ENCODE measurements around the gene SMYD1. TPM values are rescaled to one million over a fixed set of nuclear protein-coding genes. Genes with fewer than 3 reads are reported as not detected.

The SMYD1 gene
- total RNA-seq, 2 experiments from 2014 or later = not detected

DNA sequence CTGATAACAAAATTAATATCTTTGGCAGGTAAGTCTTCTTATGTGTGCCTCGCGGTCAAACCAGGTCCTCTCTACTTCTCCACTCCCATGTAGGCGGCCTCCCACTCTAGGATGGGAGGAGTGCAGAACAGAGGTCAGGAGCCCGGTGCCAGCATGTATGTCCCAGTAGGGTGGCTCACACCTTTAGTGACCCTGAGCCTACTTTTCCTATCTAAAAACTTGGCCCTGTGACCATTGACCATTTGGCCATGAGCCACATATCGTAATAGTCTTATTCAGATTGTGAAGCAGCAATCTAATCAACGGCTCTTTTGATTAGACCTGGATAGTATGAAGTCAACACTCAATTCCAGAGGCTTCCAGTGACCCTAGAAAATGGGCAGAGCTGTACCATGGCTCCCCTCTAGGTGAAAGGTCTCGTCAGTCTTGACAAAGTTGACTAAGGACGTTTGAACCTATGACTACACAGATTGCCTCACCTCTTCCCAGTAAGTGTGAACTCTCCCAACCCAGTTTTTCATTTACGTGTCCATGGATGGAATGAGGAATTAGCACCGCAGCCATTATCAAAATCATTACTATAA is 77.4 kb downstream of the SMYD1 start:
- H3K36me3 Mint-ChIP-seq (ENCODE audit: low read depth) = no peaks in the 10 kb centered on the region
- DNase-seq (no peak), ATAC-seq (ENCODE audit: poor library complexity) (no peak)
- Histone ChIP-seq H3K36me3 (ENCODE audit: insufficient read depth, low read length) (no peaks in the 10 kb centered on the region), H3K4me3 (ENCODE audit: low read length) (no peak overlapping the region), H3K27me3 (ENCODE audit: control insufficient read depth in 1 of 2, insufficient read depth in 2 of 2, low read length in 2 of 2) (peaks cover 5 to 14% of the 10 kb centered on the region in 2 experiments), H3K27ac (ENCODE audit: low read depth in 1 of 2, low read length in 2 of 2) (no peak overlapping the region), H3K4me1 (ENCODE audit: insufficient read depth, low read length) (no peaks in the 10 kb centered on the region), H3K9me3 (ENCODE audit: control insufficient read depth in 1 of 2, insufficient read depth in 1 of 2, low read length in 2 of 2) (peaks cover 12 to 26% of the 10 kb centered on the region in 2 experiments)
- H3K9me3 Mint-ChIP-seq = peaks cover 12% of the 10 kb centered on the region
- ChIA-PET CTCF (no interaction called here), POLR2A (no interaction called here)
- peaks cover 40% of the 10 kb centered on the region for H3K27me3 Mint-ChIP-seq
- TF ChIP-seq, protein P1, sequence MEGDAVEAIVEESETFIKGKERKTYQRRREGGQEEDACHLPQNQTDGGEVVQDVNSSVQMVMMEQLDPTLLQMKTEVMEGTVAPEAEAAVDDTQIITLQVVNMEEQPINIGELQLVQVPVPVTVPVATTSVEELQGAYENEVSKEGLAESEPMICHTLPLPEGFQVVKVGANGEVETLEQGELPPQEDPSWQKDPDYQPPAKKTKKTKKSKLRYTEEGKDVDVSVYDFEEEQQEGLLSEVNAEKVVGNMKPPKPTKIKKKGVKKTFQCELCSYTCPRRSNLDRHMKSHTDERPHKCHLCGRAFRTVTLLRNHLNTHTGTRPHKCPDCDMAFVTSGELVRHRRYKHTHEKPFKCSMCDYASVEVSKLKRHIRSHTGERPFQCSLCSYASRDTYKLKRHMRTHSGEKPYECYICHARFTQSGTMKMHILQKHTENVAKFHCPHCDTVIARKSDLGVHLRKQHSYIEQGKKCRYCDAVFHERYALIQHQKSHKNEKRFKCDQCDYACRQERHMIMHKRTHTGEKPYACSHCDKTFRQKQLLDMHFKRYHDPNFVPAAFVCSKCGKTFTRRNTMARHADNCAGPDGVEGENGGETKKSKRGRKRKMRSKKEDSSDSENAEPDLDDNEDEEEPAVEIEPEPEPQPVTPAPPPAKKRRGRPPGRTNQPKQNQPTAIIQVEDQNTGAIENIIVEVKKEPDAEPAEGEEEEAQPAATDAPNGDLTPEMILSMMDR (IDR thresholded peaks at IDR 0.05) = no peak
- H3K27ac Mint-ChIP-seq = no peak overlapping the region
- intact Hi-C loops (cut with DNase I, micrococcal nuclease) = no loop called here
- no peaks in the 10 kb centered on the region for H3K4me1 Mint-ChIP-seq (ENCODE audit: low read depth)
- H3K4me3 Mint-ChIP-seq = no peak overlapping the region

DNA sequence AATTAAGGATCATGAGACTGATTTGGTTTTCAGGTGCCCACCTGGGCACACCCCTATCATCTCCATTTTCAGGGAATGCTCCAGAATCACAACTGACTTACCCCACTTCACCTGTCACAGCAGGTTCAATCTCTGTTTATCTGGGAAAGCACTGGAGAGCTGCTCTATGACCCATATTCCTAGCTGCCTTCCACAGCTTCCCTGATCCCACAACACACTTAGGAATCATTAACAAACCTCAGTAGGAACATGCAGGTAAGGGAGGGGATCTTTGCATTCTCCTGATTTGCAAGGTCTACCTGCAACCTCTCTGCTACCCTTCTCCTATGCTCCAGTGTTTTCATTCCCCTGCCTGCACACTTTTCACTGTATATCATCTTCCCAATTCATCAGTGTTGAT is 79.0 kb downstream of the SMYD1 start:
- Mint-ChIP-seq H3K36me3 (ENCODE audit: low read depth) (no peaks in the 10 kb centered on the region), H3K4me1 (ENCODE audit: low read depth) (no peaks in the 10 kb centered on the region), H3K4me3 (no peak overlapping the region), H3K27me3 (peaks cover 37% of the 10 kb centered on the region), H3K27ac (no peak overlapping the region), H3K9me3 (peaks cover 12% of the 10 kb centered on the region)
- no peak for ATAC-seq (ENCODE audit: poor library complexity)
- TF ChIP-seq, protein P1 (IDR thresholded peaks at IDR 0.05) = no peak
- Histone ChIP-seq H3K27me3 (ENCODE audit: control insufficient read depth in 1 of 2, insufficient read depth in 2 of 2, low read length in 2 of 2) (peaks cover 5 to 14% of the 10 kb centered on the region in 2 experiments), H3K36me3 (ENCODE audit: insufficient read depth, low read length) (no peaks in the 10 kb centered on the region), H3K4me1 (ENCODE audit: insufficient read depth, low read length) (no peaks in the 10 kb centered on the region), H3K9me3 (ENCODE audit: control insufficient read depth in 1 of 2, insufficient read depth in 1 of 2, low read length in 2 of 2) (peaks cover 12 to 25% of the 10 kb centered on the region in 2 experiments), H3K27ac (ENCODE audit: low read depth in 1 of 2, low read length in 2 of 2) (no peak overlapping the region), H3K4me3 (ENCODE audit: low read length) (no peak overlapping the region)
- intact Hi-C loops (cut with DNase I, micrococcal nuclease) = no loop called here
- ChIA-PET CTCF (no interaction called here), POLR2A (no interaction called here)
- DNase-seq = no peak

DNA sequence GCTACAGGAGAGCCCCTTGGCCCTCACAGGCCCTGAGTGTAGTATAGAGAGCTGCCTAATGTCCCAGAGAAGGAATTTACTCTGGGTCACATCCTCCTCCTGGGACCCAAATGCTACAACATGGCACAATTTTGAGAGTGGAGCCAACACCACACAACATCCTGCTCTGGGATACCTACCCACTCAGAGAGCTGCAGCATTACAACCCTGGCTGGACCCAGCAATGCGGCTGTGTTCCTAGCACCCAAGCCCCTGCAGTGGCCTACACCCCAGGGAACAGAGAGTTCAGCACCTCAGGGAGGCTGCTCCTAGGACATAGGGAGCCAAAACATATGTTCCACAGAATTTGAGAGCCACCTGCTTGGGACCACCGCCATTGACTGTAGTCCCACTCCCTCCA is 79.5 kb downstream of the SMYD1 start:
- H3K27ac ChIP-seq (ENCODE audit: low read depth in 1 of 2, low read length in 2 of 2) = no peak overlapping the region
- peaks cover 14% of the 10 kb centered on the region for H3K9me3 Mint-ChIP-seq
- TF ChIP-seq, protein P1 (IDR thresholded peaks at IDR 0.05) = no peak
- ATAC-seq (ENCODE audit: poor library complexity) (no peak), DNase-seq (no peak)
- H3K4me1 ChIP-seq (ENCODE audit: insufficient read depth, low read length) = no peaks in the 10 kb centered on the region
- H3K36me3 ChIP-seq (ENCODE audit: insufficient read depth, low read length) = no peaks in the 10 kb centered on the region
- H3K27ac Mint-ChIP-seq = no peak overlapping the region
- H3K4me1 Mint-ChIP-seq (ENCODE audit: low read depth) = no peaks in the 10 kb centered on the region
- H3K4me3 ChIP-seq (ENCODE audit: low read length) = no peak overlapping the region
- POLR2A ChIA-PET = no interaction called here
- H3K4me3 Mint-ChIP-seq = no peak overlapping the region
- intact Hi-C loops (cut with DNase I, micrococcal nuclease) = no loop called here
- H3K9me3 ChIP-seq (ENCODE audit: control insufficient read depth in 1 of 2, insufficient read depth in 1 of 2, low read length in 2 of 2) = peaks cover 12 to 20% of the 10 kb centered on the region in 2 experiments
- CTCF ChIA-PET = no interaction called here
- H3K27me3 ChIP-seq (ENCODE audit: control insufficient read depth in 1 of 2, insufficient read depth in 2 of 2, low read length in 2 of 2) = peaks cover 5 to 14% of the 10 kb centered on the region in 2 experiments
- no peaks in the 10 kb centered on the region for H3K36me3 Mint-ChIP-seq (ENCODE audit: low read depth)
- H3K27me3 Mint-ChIP-seq = peaks cover 37% of the 10 kb centered on the region
